Left renal pelvis (tissue), 4 donors: ENCODE results near the gene RASGRP1. TPM values are rescaled to one million over a fixed set of nuclear protein-coding genes. Genes with fewer than 3 reads are reported as not detected.

Experiments
- DNase-seq, 4 donors: peaks; one replicate each; pipeline ENCODE4 v3.0.0-alpha.2; 2013; ENCODE audit warnings: low read depth in 4 of 4, low spot score in 3 of 4
- polyA plus RNA-seq, 4 donors: library from polyadenylated mRNA; unstranded; fragments of 120-200 nt; gene quantifications; one replicate each; pipeline ENCODE4 v1.2.1, GENCODE V29; 2013; ENCODE audit not compliant: insufficient read length in 4 of 4

RASGRP1 gene
- polyA plus RNA-seq, 4 donors, result 0.89 to 15.0 (median 13.1) TPM

DNA sequence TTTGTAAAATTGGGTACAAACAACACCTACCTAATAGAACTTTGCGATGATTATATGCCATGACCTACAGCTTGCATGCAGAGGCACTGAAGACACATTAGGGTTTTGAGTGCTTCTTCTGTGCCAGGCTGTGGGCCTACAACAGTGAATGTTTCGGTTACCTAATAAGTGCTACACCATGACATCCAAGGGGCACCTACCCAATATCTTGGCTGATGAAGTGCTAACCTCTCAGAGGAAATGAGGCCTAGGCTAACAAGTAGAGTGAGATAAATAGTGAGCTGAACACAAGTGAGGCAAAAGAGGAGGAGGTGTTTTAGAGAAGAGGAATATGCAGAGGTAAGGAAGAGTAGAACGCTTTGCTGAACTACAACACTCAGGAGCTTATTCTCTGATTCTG, 12.2 kb upstream of the RASGRP1 start:
- no peak for DNase-seq

- DNase-seq, result no peak
These were observed 11.6 kb upstream of the RASGRP1 start for GRCh38 chr15:38576261-38576660.

DNA sequence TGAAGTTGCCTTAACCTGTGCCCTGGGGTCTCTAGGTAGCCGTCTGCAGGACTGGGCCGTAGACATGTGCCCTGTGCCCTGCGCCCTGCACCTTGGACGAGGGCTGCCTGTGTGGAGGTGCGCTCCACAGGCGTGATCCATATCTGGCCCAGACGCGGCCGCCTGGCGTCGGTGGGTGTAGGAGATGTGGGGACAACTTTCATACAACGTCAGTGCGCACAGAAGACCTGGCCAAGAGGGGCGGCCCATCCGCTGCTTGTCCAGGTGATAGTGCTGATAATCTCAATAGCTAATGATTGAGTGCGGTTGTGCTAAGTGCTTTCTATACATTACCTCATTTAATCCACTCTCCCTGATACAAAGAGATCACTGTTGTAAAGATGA, 665 bp upstream of the RASGRP1 start:
- DNase-seq, result no peak

- no peak for DNase-seq
These were observed 693 bp downstream of the RASGRP1 start for GRCh38 chr15:38563723-38564519.

GRCh38 chr15:38562278-38562677, 2.3 kb downstream of the RASGRP1 start:
- DNase-seq, result no peak

DNA sequence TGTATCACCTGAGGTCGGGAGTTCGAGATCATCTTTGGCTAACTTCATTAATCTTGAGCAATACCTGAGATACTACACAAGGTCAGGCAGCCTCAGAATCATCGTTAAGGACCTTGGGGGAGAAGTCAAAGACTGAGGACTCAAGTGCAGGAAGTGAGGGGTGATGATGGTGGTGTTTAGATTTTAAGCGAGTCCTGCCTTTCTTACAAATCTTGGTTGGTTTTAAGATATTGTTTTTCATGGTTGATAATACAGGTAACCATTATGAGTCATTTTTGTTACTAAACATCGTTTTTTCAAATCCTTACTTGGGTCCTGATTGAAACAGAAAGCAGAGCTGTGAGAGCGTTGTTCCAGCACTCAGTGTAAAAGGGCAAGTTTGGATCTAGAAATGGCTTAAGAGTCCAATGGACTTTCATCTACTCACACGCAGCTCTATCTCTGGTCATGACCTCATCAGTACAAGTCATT, 4.1 kb downstream of the RASGRP1 start:
- DNase-seq, result no peak

DNA sequence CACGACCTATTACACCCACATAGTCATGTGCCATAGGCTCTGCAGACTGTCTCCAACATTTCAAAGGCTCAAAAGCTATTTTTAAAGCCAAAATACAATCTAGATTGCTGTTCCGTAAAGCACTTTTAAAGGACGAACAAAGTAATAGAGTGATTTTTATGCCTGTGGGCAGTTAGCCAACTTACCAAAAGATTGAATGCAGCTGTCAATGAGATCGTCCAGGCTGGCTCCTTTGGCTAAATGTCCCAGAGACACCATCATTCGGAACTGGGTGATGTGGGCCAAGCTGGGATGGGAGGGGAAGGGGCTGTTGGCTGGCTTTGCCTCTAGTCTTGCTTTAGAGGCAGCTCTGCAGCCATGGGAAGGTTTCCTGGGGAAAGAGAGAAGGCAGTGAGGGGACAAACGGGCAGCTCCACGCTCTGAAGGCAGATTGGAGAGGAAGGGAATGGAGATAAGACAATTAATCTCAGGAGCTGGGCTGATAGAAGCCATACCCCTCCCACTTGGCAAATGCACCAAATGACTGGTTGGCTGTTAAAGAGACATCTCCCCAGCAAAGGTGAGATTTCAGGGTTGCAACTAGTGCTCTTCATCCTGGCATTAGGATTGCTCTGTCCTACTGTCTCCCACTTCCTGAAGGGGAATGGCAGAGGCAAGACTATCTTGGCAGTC, 4.8 kb downstream of the RASGRP1 start:
- no peak for DNase-seq

DNA sequence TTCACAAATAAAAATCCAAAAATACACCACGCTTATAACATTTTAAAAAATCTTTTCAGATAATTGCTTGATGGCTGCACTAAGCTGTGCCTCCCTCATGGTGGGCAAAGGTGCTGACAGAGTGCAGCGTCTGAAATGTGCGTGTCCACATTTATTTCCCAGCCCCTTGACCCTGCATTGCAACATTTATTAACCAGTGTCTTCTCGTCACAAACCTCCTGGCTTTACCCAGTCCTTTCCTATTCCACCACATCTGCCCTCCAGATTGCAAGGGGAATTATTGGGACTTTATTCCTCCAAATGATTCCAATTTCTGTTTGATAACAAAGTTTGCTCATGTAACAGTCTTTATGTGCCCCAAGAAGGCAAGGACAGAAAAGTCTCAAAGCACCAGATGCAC, 5.5 kb downstream of the RASGRP1 start:
- no peak for DNase-seq

GRCh38 chr15:38558372-38559059, 6.1 kb downstream of the RASGRP1 start:
- DNase-seq, result no peak

- no peak for DNase-seq
These were observed 6.7 kb downstream of the RASGRP1 start for GRCh38 chr15:38557921-38558320.

GRCh38 chr15:38555686-38556334, 8.8 kb downstream of the RASGRP1 start:
- DNase-seq, result no peak

GRCh38 chr15:38554354-38554753, 10.3 kb downstream of the RASGRP1 start:
- no peak for DNase-seq

DNA sequence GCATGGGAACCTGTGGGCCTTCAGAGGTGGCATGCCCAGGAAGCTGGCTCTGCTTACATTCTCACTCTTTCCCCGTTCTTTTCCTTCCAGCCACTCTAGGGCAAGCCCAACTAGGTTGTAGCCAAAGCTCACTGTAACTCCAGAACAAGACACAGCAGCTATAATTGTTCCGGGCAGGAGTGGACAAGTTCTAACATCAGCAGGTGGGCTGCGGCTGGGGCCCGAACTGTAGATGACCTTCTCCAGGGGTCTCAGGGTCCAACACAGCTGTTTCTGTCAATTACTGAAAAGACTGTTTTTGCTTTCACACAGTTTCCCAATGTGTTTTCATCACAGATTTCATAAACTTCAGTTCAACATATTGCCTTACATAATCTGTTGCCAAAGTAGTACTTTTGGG, 11.5 kb downstream of the RASGRP1 start:
- DNase-seq, result no peak

- DNase-seq, result no peak
These were observed 12.6 kb downstream of the RASGRP1 start for GRCh38 chr15:38551720-38552648.

- DNase-seq, result no peak
These were observed 15.4 kb downstream of the RASGRP1 start for GRCh38 chr15:38549222-38549621.

GRCh38 chr15:38547255-38547997, 17.2 kb downstream of the RASGRP1 start:
- DNase-seq, result no peak

DNA sequence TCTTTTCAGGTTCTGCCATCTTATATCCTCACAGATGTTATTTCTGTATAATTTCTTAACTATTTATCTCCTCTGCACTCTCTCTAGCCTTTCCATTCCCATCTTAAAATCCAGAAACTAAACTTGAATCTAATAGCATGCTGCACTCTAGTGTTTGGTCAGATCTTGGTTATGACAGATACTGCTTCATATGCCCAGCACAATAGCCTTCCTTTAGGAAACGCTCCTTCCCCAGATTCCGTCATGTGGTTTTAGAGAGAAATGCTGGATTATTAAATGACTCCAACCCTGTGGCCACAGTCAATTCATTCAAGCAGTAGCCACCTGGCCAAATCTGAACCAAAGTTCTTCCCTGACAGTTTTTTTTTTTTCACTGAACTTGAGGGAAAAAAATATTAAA, 19.4 kb downstream of the RASGRP1 start:
- DNase-seq, result no peak

DNA sequence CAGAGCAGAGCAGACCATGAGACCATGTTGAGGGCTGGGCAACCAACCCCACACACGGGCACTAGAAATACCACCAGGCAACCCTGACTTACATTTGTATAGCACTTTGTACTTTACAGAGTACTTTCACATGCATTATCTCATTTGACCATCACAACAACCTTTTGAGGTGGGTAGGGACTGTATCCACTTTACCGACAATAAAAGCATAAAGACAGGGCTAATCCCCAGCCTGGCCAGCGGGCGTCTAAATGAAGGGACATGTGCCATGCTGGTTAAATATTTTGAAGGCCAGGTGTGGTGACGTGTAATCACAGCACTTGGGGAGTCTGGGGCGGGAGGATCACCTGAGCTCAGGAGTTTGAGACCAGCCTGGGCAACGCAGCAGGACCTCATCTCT, 23.6 kb downstream of the RASGRP1 start:
- no peak for DNase-seq

DNA sequence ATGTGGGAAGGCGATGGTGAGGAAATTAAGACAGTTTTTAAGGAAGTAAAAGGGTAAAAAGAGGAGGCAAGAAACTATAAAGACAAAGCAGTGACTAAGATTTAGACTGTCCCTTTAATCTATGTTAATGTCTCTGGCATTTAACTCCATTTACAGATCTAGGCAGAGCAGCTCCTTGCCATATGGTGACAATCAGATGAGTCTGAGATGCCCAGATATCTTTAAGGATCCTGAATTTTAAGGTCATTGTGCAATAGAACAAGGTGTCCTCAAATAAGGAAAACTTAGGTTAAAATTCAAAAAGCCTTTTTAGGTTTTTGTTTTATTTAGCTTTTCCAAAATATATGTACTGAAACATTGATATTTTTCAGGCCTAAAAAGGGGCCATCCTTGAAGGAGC, 24.1 kb downstream of the RASGRP1 start:
- DNase-seq, result no peak
